Fibroblast of lung (primary cell): ENCODE measurements around the gene DNAJC5. TPM values are rescaled to one million over a fixed set of nuclear protein-coding genes. Genes with fewer than 3 reads are reported as not detected.

Experiments
- DNase-seq, 2 donors: peaks; one replicate each; pipeline versions ENCODE4 v3.0.0 to v3.0.0-alpha.2; 2010; ENCODE audit warnings: low read depth in 2 of 2
- H2AFZ ChIP-seq: 2 replicates; pipeline ENCODE4 v1.5.1; 2012; ENCODE audit warnings: low read length, control low read depth, inconsistent platforms
- H3K27ac ChIP-seq: 2 replicates; pipeline ENCODE4 v1.5.1; 2011; ENCODE audit warnings: low read length, control low read depth; ENCODE audit not compliant: insufficient read depth
- H3K27me3 ChIP-seq: 2 replicates; pipeline ENCODE4 v1.5.1; 2011; ENCODE audit warnings: mild to moderate bottlenecking, low read length; ENCODE audit not compliant: control insufficient read depth, insufficient read depth
- H3K36me3 ChIP-seq: 2 replicates; pipeline ENCODE4 v1.5.1; 2011; ENCODE audit warnings: low read length; ENCODE audit not compliant: control insufficient read depth, insufficient read depth
- H3K4me1 ChIP-seq: 2 replicates; pipeline ENCODE4 v1.5.1; 2011; ENCODE audit warnings: low read length; ENCODE audit not compliant: control insufficient read depth, insufficient read depth; ENCODE audit errors: extremely low read depth
- H3K4me2 ChIP-seq: 2 replicates; pipeline ENCODE4 v1.5.1; 2011; ENCODE audit warnings: low read length, control low read depth; ENCODE audit not compliant: insufficient read depth; ENCODE audit errors: extremely low read depth
- H3K4me3 ChIP-seq, 4 experiments: fragments of 200-600 bp in 1 of 4; sonication (generic) in 1 of 4; replicated peaks in 1 of 4; 2 replicates each; pipeline ENCODE4 v1.5.1; 2011 to 2016; ENCODE audit warnings: low read length in 4 of 4, low read depth in 3 of 4, mild to moderate bottlenecking in 3 of 4, control low read depth in 2 of 4, inconsistent platforms in 1 of 4, mixed read lengths in 1 of 4; ENCODE audit not compliant: insufficient read depth in 1 of 4; ENCODE audit errors: control extremely low read depth in 1 of 4
- H3K79me2 ChIP-seq: 2 replicates; pipeline ENCODE4 v1.5.1; 2012; ENCODE audit warnings: mild to moderate bottlenecking, low read length, inconsistent platforms; ENCODE audit not compliant: control insufficient read depth, insufficient read depth
- H3K9ac ChIP-seq: 2 replicates; pipeline ENCODE4 v1.5.1; 2011; ENCODE audit warnings: mild to moderate bottlenecking, low read length, control low read depth; ENCODE audit not compliant: insufficient read depth
- H3K9me3 ChIP-seq: 2 replicates; pipeline ENCODE4 v1.5.1; 2012; ENCODE audit warnings: low read depth, low read length; ENCODE audit not compliant: control insufficient read depth, insufficient read depth
- H4K20me1 ChIP-seq: 2 replicates; pipeline ENCODE4 v1.5.1; 2011; ENCODE audit warnings: low read length; ENCODE audit not compliant: control insufficient read depth, insufficient read depth; ENCODE audit errors: extremely low read depth
- CTCF ChIP-seq, 2 donors: IDR thresholded peaks in 1 of 2; conservative IDR thresholded peaks in 1 of 2; 1 replicate in 1 of 2; 2 replicates in 1 of 2; pipeline ENCODE4 v1.5.1; 2011 to 2012; ENCODE audit warnings: low read length in 2 of 2, control low read depth in 1 of 2, inconsistent platforms in 1 of 2, low read depth in 1 of 2, mild to moderate bottlenecking in 1 of 2
- EZH2 ChIP-seq: IDR thresholded peaks from 2 replicates; pipeline ENCODE4 v1.5.1; 2012; ENCODE audit warnings: low read length, control low read depth, mild to moderate bottlenecking; ENCODE audit errors: missing control alignments
- polyA plus RNA-seq, 2 donors: library from polyadenylated mRNA; depleted of rRNA in 1 of 2; stranded (reverse) in 1 of 2; unstranded in 1 of 2; fragments of >200 nt; gene quantifications; 2 replicates each; pipeline ENCODE4 v1.2.1, GENCODE V29; 2011 to 2012; ENCODE audit warnings: missing spikeins in 1 of 2
- total RNA-seq: library from RNA; depleted of rRNA; stranded (reverse); fragments of >200 nt; gene quantifications from 2 replicates; pipeline ENCODE4 v1.2.1, GENCODE V29; 2014

The DNAJC5 gene
- total and polyA plus RNA-seq, 2 donors (not counting 1 experiment from before 2014, with no cell fraction given), result 29.6 to 48.9 TPM

- Histone ChIP-seq H3K4me1 (peaks cover 6% of the 10 kb centered on the region), H3K9ac (peak overlapping the region; percentile 75)
These were observed 74.2 kb downstream of the DNAJC5 start for GRCh38 chr20:63968928-63969760.

GRCh38 chr20:63969838-63970713, 75.2 kb downstream of the DNAJC5 start, which contains the start of gene ZNF512B:
TSS of gene ZNF512B (minus strand) at chr20:63969930. CDS start at chr20:63967950, 1,980 bp downstream.
- TF ChIP-seq EZH2 (no peak), CTCF (conservative IDR thresholded peaks at IDR 0.05 in 1 of 2, IDR thresholded peaks at IDR 0.05 in 1 of 2; ENCODE audit: low read depth in 1 of 2, low read length in 2 of 2) (no peak)
- H3K79me2 ChIP-seq, result peaks cover 10% of the 10 kb centered on the region
- H4K20me1 ChIP-seq, result no peaks in the 10 kb centered on the region
- H3K4me2 ChIP-seq, result peak within 1 kb of the TSS; percentile 90
- peaks cover 13% of the 10 kb centered on the region for H3K36me3 ChIP-seq
- H3K27me3 ChIP-seq, result no peaks in the 10 kb centered on the region
- peak within 1 kb of the TSS; percentile 54 for H3K27ac ChIP-seq
- peak; percentile 50 to 66 for DNase-seq
- H3K9ac ChIP-seq, result peak within 1 kb of the TSS; percentile 77
- H3K4me1 ChIP-seq, result peaks cover 11% of the 10 kb centered on the region
- peak within 1 kb of the TSS; percentile 57 for H2AFZ ChIP-seq
- H3K4me3 ChIP-seq, result peak within 1 kb of the TSS; percentile 66 to 73 (median 68)
- H3K9me3 ChIP-seq, result no peaks in the 10 kb centered on the region

More at GRCh38 chr20:63968928-63969760, 74.2 kb downstream of the DNAJC5 start:
- no peaks in the 10 kb centered on the region for H4K20me1 ChIP-seq
- H3K4me3 ChIP-seq, result peak overlapping the region; percentile 66 to 73 (median 68)
- no peak for DNase-seq
- H3K9me3 ChIP-seq, result no peaks in the 10 kb centered on the region
- peaks cover 16% of the 10 kb centered on the region for H3K36me3 ChIP-seq
- TF ChIP-seq CTCF (conservative IDR thresholded peaks at IDR 0.05 in 1 of 2, IDR thresholded peaks at IDR 0.05 in 1 of 2; ENCODE audit: low read depth in 1 of 2, low read length in 2 of 2), result no peak
- no peak for TF ChIP-seq EZH2
- H3K27ac ChIP-seq, result peak overlapping the region; percentile 54
- H2AFZ ChIP-seq, result no peak overlapping the region
- H3K27me3 ChIP-seq, result no peaks in the 10 kb centered on the region
- peaks cover 10% of the 10 kb centered on the region for H3K79me2 ChIP-seq
- H3K4me2 ChIP-seq, result peak overlapping the region; percentile 90
